Keratinocyte (primary cell): Measurements from ENCODE around the gene TWF2.

Experiments
- CTCF ChIP-seq, 3 experiments: IDR thresholded peaks in 1 of 3; conservative IDR thresholded peaks in 1 of 3; optimal IDR thresholded peaks in 1 of 3; 2 replicates in 2 of 3; 3 replicates in 1 of 3; pipeline versions ENCODE3 to v1.5.1; 2011; ENCODE audit warnings: low read length in 3 of 3, mild to moderate bottlenecking in 3 of 3, moderate library complexity in 2 of 3, control low read depth in 1 of 3, inconsistent platforms in 1 of 3; ENCODE audit not compliant: insufficient read depth in 2 of 3; ENCODE audit errors: extremely low read depth in 1 of 3
- EZH2 ChIP-seq: IDR thresholded peaks from one replicate; pipeline ENCODE4 v1.6.1; 2012; ENCODE audit warnings: inconsistent platforms, mild to moderate bottlenecking, low read length, moderate library complexity

GRCh38 chr3:52247409-52248164 is 8.6 kb upstream of the TWF2 start:
- TF ChIP-seq CTCF (optimal IDR thresholded peaks at IDR 0.05 in 1 of 3, IDR thresholded peaks at IDR 0.05 in 1 of 3, conservative IDR thresholded peaks at IDR 0.05 in 1 of 3; ENCODE audit: extremely low read depth in 1 of 3, insufficient read depth in 2 of 3, low read length in 3 of 3) (no peak), EZH2 (no peak)
